Large intestine (tissue), 12 donors: Measurements from ENCODE around the gene OR8B4. TPM values are rescaled to one million over a fixed set of nuclear protein-coding genes. Genes with fewer than 3 reads are reported as not detected.
"Not testable (repeated sequence)": the region's sequence is repeated elsewhere in the genome, so short reads cannot be mapped to it uniquely, and the experiment has no call there.

Source experiments
- DNase-seq, 2 donors: peaks; one replicate each; pipeline versions ENCODE4 v3.0.0 to v3.0.0-alpha.2; 2013
- H3K27ac ChIP-seq: one replicate; pipeline ENCODE4 v1.5.1; 2013; ENCODE audit warnings: low read length
- H3K27me3 ChIP-seq: 2 replicates; pipeline ENCODE4 v1.6.1; 2013; ENCODE audit warnings: low read length; ENCODE audit not compliant: control insufficient read depth, insufficient read depth
- H3K36me3 ChIP-seq: 2 replicates; pipeline ENCODE4 v1.6.1; 2013; ENCODE audit warnings: low read length; ENCODE audit not compliant: control insufficient read depth, insufficient read depth
- H3K4me1 ChIP-seq: one replicate; pipeline ENCODE4 v1.6.1; 2013; ENCODE audit warnings: low read length; ENCODE audit not compliant: control insufficient read depth, insufficient read depth
- H3K4me3 ChIP-seq: one replicate; pipeline ENCODE4 v1.5.1; 2013; ENCODE audit warnings: low read length
- H3K9me3 ChIP-seq: one replicate; pipeline ENCODE4 v1.6.1; 2013; ENCODE audit warnings: mild to moderate bottlenecking, low read depth, low read length, moderate library complexity; ENCODE audit not compliant: control insufficient read depth
- WGBS: methylation state at CpG from one replicate; pipeline ENCODE4 v1.1.5; 2013; ENCODE audit warnings: low lambda C conversion rate; ENCODE audit not compliant: insufficient coverage; 5-methylcytosine and 5-hydroxymethylcytosine counted together
- long read RNA-seq, 11 donors: transcript quantifications; one replicate each; lab custom pipeline, GENCODE V29; 2026
- polyA plus RNA-seq: library from polyadenylated mRNA; unstranded; fragments of 120-200 nt; gene quantifications from one replicate; pipeline ENCODE4 v1.2.1, GENCODE V29; 2013

The OR8B4 gene
- polyA plus RNA-seq, result not detected
- long read RNA-seq, donor 1, result 0 reads
- long read RNA-seq, donor 2, result 0 reads
- long read RNA-seq, donor 3, result 0 reads
- long read RNA-seq, donor 4, result 0 reads
- long read RNA-seq, donor 5, result 0 reads
- long read RNA-seq, donor 6, result 0 reads
- long read RNA-seq, donor 7, result 0 reads
- long read RNA-seq, donor 8, result 0 reads
- long read RNA-seq, donor 9, result 0 reads
- long read RNA-seq, donor 10, result 0 reads
- long read RNA-seq, donor 11, result 0 reads

- Histone ChIP-seq H3K4me1 (no peaks in the 10 kb centered on the region), H3K36me3 (no peaks in the 10 kb centered on the region), H3K27ac (no peak within 1 kb of the TSS), H3K27me3 (no peaks in the 10 kb centered on the region), H3K9me3 (no peaks in the 10 kb centered on the region), H3K4me3 (no peak within 1 kb of the TSS)
- WGBS, result no CpG with 5 or more reads among the region's 2 CpGs
- no peak for DNase-seq
Observed at GRCh38 chr11:124424384-124424921, at the start of gene OR8B4. OR8B4 (minus strand) TSS chr11:124424871; CDS start chr11:124424871, 0 bp downstream.

- Histone ChIP-seq H3K36me3 (no peaks in the 10 kb centered on the region), H3K27ac (no peak overlapping the region), H3K4me3 (no peak overlapping the region), H3K9me3 (no peaks in the 10 kb centered on the region), H3K27me3 (no peaks in the 10 kb centered on the region), H3K4me1 (no peaks in the 10 kb centered on the region)
- no CpG with 5 or more reads among the region's 1 CpG for WGBS
- DNase-seq, result no peak
Observed at GRCh38 chr11:124474079-124474478, 49.4 kb upstream of the OR8B4 start.

- no peak overlapping the region for H3K4me3 ChIP-seq
Observed at GRCh38 chr11:124473476-124473875, 48.8 kb upstream of the OR8B4 start.

GRCh38 chr11:124470561-124471227 is 46.0 kb upstream of the OR8B4 start:
- DNase-seq, result peak; percentile 2 to 7
- Histone ChIP-seq H3K9me3 (no peaks in the 10 kb centered on the region), H3K4me3 (no peak overlapping the region), H3K36me3 (no peaks in the 10 kb centered on the region), H3K27me3 (no peaks in the 10 kb centered on the region), H3K27ac (no peak overlapping the region), H3K4me1 (no peaks in the 10 kb centered on the region)
- 73% methylated on average over 5 of the region's 11 CpGs for WGBS

More at GRCh38 chr11:124473476-124473875, 48.8 kb upstream of the OR8B4 start:
- Histone ChIP-seq H3K9me3 (no peaks in the 10 kb centered on the region), H3K4me1 (no peaks in the 10 kb centered on the region), H3K27ac (no peak overlapping the region), H3K36me3 (no peaks in the 10 kb centered on the region), H3K27me3 (no peaks in the 10 kb centered on the region)
- WGBS, result 100% methylated on average over 1 of the region's 1 CpG
- DNase-seq, result no peak

- H3K4me1 ChIP-seq, result no peaks in the 10 kb centered on the region
- H3K27ac ChIP-seq, result no peak overlapping the region
- no peak overlapping the region for H3K4me3 ChIP-seq
- H3K9me3 ChIP-seq, result no peaks in the 10 kb centered on the region
- no peaks in the 10 kb centered on the region for H3K27me3 ChIP-seq
- no peaks in the 10 kb centered on the region for H3K36me3 ChIP-seq
- WGBS, result no CpG with 5 or more reads among the region's 8 CpGs
- no peak for DNase-seq
Observed at GRCh38 chr11:124467381-124467927, 42.8 kb upstream of the OR8B4 start.

- Histone ChIP-seq H3K4me3 (no peak overlapping the region), H3K36me3 (no peaks in the 10 kb centered on the region), H3K27ac (no peak overlapping the region), H3K4me1 (no peaks in the 10 kb centered on the region), H3K27me3 (no peaks in the 10 kb centered on the region), H3K9me3 (no peaks in the 10 kb centered on the region)
- no peak for DNase-seq
- no CpG with 5 or more reads among the region's 4 CpGs for WGBS
Observed at GRCh38 chr11:124465368-124465767, 40.7 kb upstream of the OR8B4 start.

GRCh38 chr11:124463990-124464389 is 39.3 kb upstream of the OR8B4 start:
- 50% methylated on average over 1 of the region's 5 CpGs for WGBS
- Histone ChIP-seq H3K9me3 (no peaks in the 10 kb centered on the region), H3K36me3 (no peaks in the 10 kb centered on the region), H3K4me1 (no peaks in the 10 kb centered on the region), H3K4me3 (no peak overlapping the region), H3K27ac (no peak overlapping the region), H3K27me3 (no peaks in the 10 kb centered on the region)
- no peak for DNase-seq

GRCh38 chr11:124463324-124463723 is 38.7 kb upstream of the OR8B4 start:
- WGBS, result no CpG with 5 or more reads among the region's 3 CpGs
- Histone ChIP-seq H3K27ac (no peak overlapping the region), H3K27me3 (no peaks in the 10 kb centered on the region), H3K4me3 (no peak overlapping the region), H3K36me3 (no peaks in the 10 kb centered on the region), H3K4me1 (no peaks in the 10 kb centered on the region), H3K9me3 (no peaks in the 10 kb centered on the region)
- DNase-seq, result no peak

GRCh38 chr11:124460459-124460858 is 35.8 kb upstream of the OR8B4 start:
- Histone ChIP-seq H3K27me3 (no peaks in the 10 kb centered on the region), H3K27ac (no peak overlapping the region), H3K4me1 (no peaks in the 10 kb centered on the region), H3K4me3 (no peak overlapping the region), H3K36me3 (no peaks in the 10 kb centered on the region), H3K9me3 (no peaks in the 10 kb centered on the region)
- no peak for DNase-seq
- WGBS, result no CpG with 5 or more reads among the region's 1 CpG

- not testable (repeated sequence) for H3K36me3 ChIP-seq, H3K4me1 ChIP-seq, H3K4me3 ChIP-seq, H3K9me3 ChIP-seq, H3K27me3 ChIP-seq, H3K27ac ChIP-seq, DNase-seq
- no CpG with 5 or more reads among the region's 7 CpGs for WGBS
Observed at GRCh38 chr11:124459379-124459778, 34.7 kb upstream of the OR8B4 start.
